ENCODE results near the gene NFATC4. TPM values are rescaled to one million over a fixed set of nuclear protein-coding genes. Genes with fewer than 3 reads are reported as not detected.

The NFATC4 gene
- total RNA-seq (not detected), total RNA-seq (0 to 0.70 (median 0.08) reads per million in 172 experiments)
- 0.10 TPM for polyA plus RNA-seq (2013, experiment 1 of 2)
- 1.3 TPM for polyA plus RNA-seq (2013, experiment 2 of 2)

DNA sequence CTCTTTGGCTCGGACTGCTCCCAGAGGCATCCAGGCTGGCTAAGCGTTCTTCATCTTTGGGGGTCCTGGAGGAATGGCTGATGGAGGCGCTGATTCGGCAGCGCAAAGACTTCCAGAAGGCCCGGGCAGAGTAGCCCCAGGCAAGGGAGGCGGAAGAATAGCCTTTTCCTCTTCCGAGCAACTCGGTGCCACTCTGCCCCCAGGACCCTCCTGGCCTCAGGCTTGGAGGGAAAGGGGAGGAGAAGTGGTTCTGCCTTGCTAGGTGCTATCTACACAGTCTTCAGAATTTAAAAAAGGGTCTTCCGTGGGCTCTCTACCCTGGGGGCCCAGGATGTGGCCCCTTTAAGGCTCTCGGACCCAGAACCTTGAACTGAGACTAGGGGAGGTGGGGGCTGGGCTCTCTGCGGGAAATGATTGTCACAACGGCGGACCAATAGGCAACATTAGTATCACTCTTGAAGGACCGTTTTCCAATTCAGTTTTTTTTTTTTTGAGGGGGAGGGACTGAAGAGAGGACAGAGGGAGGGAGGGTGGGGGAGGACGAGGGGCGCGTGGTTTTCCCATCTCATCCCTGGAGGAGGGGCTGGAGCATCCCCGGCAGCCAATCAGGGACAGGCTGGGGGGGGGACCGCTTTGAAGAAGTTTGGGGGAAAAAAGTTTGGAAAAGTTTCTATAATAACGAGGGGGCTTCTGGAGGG, at the start of gene NFATC4:
NFATC4 (plus strand) TSS at position 671 of the 698 bp plus-strand sequence. CDS start 157 bp downstream, outside the sequence.
- no peaks in the 10 kb centered on the region for H3K9me3 Mint-ChIP-seq
- peaks cover 64% of the 10 kb centered on the region for H3K27me3 Mint-ChIP-seq
- Histone ChIP-seq H3K4me1 (ENCODE audit: insufficient read depth, low read length) (peaks cover 39% of the 10 kb centered on the region), H3K4me3 (ENCODE audit: low read length) (no peak within 1 kb of the TSS), H3K27ac (ENCODE audit: low read depth in 1 of 2, low read length in 2 of 2) (no peak within 1 kb of the TSS), H3K27me3 (ENCODE audit: control insufficient read depth in 1 of 2, insufficient read depth in 2 of 2, low read length in 2 of 2) (peaks cover 49 to 64% of the 10 kb centered on the region in 2 experiments), H3K36me3 (ENCODE audit: insufficient read depth, low read length) (no peaks in the 10 kb centered on the region), H3K9me3 (ENCODE audit: control insufficient read depth in 1 of 2, insufficient read depth in 1 of 2, low read length in 2 of 2) (peaks cover 0 to 22% of the 10 kb centered on the region in 2 experiments)
- peaks cover 30% of the 10 kb centered on the region for H3K4me1 Mint-ChIP-seq (ENCODE audit: low read depth)
- no peak within 1 kb of the TSS for H3K27ac Mint-ChIP-seq
- TF ChIP-seq, protein P1, sequence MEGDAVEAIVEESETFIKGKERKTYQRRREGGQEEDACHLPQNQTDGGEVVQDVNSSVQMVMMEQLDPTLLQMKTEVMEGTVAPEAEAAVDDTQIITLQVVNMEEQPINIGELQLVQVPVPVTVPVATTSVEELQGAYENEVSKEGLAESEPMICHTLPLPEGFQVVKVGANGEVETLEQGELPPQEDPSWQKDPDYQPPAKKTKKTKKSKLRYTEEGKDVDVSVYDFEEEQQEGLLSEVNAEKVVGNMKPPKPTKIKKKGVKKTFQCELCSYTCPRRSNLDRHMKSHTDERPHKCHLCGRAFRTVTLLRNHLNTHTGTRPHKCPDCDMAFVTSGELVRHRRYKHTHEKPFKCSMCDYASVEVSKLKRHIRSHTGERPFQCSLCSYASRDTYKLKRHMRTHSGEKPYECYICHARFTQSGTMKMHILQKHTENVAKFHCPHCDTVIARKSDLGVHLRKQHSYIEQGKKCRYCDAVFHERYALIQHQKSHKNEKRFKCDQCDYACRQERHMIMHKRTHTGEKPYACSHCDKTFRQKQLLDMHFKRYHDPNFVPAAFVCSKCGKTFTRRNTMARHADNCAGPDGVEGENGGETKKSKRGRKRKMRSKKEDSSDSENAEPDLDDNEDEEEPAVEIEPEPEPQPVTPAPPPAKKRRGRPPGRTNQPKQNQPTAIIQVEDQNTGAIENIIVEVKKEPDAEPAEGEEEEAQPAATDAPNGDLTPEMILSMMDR (IDR thresholded peaks at IDR 0.05) = no peak
- POLR2A ChIA-PET = interaction anchor here (1.0 kb wide), 1 partner anchor 62 kb away, joined by 3 read pairs; the partner anchor contains the start of genes CBLN3 and KHNYN
- no peak for ATAC-seq (ENCODE audit: poor library complexity)
- peak within 1 kb of the TSS; percentile 76 for H3K4me3 Mint-ChIP-seq
- no peaks in the 10 kb centered on the region for H3K36me3 Mint-ChIP-seq (ENCODE audit: low read depth)
- peak in 1 of 14 experiments; percentile 13 for DNase-seq
- intact Hi-C loops (cut with DNase I, micrococcal nuclease) = loop anchor here in 1 of 2 experiments (2.0 kb wide), 1 partner anchor 65 kb away; no protein-coding TSS in a partner anchor
- CTCF ChIA-PET = no interaction called here

DNA sequence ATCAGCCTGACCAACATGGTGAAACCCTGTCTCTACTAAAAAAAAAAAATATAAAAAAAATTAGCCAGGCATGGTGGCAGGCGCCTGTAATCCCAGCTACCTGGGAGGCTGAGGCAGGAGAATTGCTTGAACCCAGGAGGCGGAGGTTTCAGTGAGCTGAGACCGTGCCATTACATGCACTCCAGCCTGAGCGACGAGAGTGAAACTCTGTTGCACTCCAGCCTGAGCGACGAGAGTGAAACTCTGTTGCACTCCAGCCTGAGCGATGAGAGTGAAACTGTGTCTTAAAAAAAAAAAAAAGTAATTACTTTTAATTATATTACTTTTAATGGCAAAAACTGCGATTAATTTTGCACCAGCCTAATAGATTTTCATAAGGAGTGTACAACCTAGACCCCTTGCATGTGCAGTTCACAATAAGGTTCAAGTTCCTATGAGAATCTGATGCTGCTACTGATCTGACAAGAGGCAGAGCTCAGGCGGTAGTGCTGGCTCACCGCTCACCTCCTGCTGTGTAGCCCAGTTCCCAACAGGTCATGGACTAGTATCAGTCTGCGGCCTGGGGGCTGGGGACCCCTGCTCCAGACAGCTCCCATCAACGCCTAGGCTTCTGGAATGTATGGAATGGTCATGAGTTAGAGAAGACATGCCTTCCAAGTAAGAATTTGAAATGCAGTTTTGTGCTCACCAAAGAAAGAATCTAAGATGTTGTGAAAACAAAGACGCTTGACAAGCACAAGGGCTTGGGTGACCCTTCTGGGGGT, 46.6 kb upstream of the NFATC4 start:
- Mint-ChIP-seq H3K9me3 (no peaks in the 10 kb centered on the region), H3K4me3 (no peak overlapping the region), H3K36me3 (ENCODE audit: low read depth) (no peaks in the 10 kb centered on the region), H3K27me3 (peaks cover 10% of the 10 kb centered on the region), H3K4me1 (ENCODE audit: low read depth) (peaks cover 6% of the 10 kb centered on the region), H3K27ac (no peak overlapping the region)
- Histone ChIP-seq H3K4me3 (ENCODE audit: low read length) (no peak overlapping the region), H3K4me1 (ENCODE audit: insufficient read depth, low read length) (peaks cover 6% of the 10 kb centered on the region), H3K36me3 (ENCODE audit: insufficient read depth, low read length) (no peaks in the 10 kb centered on the region), H3K27me3 (ENCODE audit: control insufficient read depth in 1 of 2, insufficient read depth in 2 of 2, low read length in 2 of 2) (no peaks in the 10 kb centered on the region), H3K9me3 (ENCODE audit: control insufficient read depth in 1 of 2, insufficient read depth in 1 of 2, low read length in 2 of 2) (peaks cover 0 to 4% of the 10 kb centered on the region in 2 experiments), H3K27ac (ENCODE audit: low read depth in 1 of 2, low read length in 2 of 2) (no peak overlapping the region)
- intact Hi-C loops (cut with DNase I, micrococcal nuclease) = no loop called here
- ChIA-PET CTCF (interaction anchor here (2.2 to 2.7 kb wide), 2 partner anchors 12 to 13 kb away, joined by 5 to 10 read pairs; partner anchors contain the start of gene CIDEB), POLR2A (no interaction called here)
- TF ChIP-seq, protein P1 (IDR thresholded peaks at IDR 0.05) = no peak
- DNase-seq = no peak
- no peak for ATAC-seq (ENCODE audit: poor library complexity)

DNA sequence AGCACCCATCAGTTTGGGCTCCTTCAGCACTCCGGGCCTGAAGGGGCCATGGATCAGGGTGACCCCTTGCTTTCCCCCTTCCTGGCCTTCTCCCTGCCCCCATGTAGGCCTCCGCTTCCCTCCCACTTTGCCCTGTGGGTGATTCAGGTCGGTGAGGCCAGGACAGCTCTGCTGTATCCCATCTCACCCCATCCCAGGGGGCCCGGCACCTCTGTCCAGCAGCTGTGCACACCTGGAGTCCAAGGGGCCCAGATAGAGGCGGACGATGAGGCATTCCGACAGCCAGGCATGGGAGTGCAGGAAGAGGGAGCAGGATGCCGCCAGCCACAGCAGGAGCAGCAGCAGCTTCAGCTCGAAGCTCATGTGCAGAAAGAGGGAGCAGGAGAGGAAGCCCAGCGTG, 45.3 kb upstream of the NFATC4 start:
- Mint-ChIP-seq H3K4me1 (ENCODE audit: low read depth) (peaks cover 5% of the 10 kb centered on the region), H3K27me3 (peaks cover 10% of the 10 kb centered on the region), H3K27ac (no peak overlapping the region), H3K4me3 (no peak overlapping the region), H3K9me3 (no peaks in the 10 kb centered on the region), H3K36me3 (ENCODE audit: low read depth) (no peaks in the 10 kb centered on the region)
- intact Hi-C loops (cut with DNase I, micrococcal nuclease) = no loop called here
- CTCF ChIA-PET = interaction anchor here (2.2 kb wide), 1 partner anchor 15 kb away, joined by 5 read pairs; the partner anchor contains the start of gene CIDEB
- H3K27ac ChIP-seq (ENCODE audit: low read depth in 1 of 2, low read length in 2 of 2) = no peak overlapping the region
- no peak overlapping the region for H3K4me3 ChIP-seq (ENCODE audit: low read length)
- H3K27me3 ChIP-seq (ENCODE audit: control insufficient read depth in 1 of 2, insufficient read depth in 2 of 2, low read length in 2 of 2) = no peaks in the 10 kb centered on the region
- DNase-seq (no peak), ATAC-seq (ENCODE audit: poor library complexity) (no peak)
- peaks cover 8% of the 10 kb centered on the region for H3K4me1 ChIP-seq (ENCODE audit: insufficient read depth, low read length)
- TF ChIP-seq, protein P1 (IDR thresholded peaks at IDR 0.05) = no peak
- POLR2A ChIA-PET = no interaction called here
- peaks cover 0 to 4% of the 10 kb centered on the region in 2 experiments for H3K9me3 ChIP-seq (ENCODE audit: control insufficient read depth in 1 of 2, insufficient read depth in 1 of 2, low read length in 2 of 2)
- no peaks in the 10 kb centered on the region for H3K36me3 ChIP-seq (ENCODE audit: insufficient read depth, low read length)

All from CD4-positive, alpha-beta T cell (primary cell).